Stomach smooth muscle (tissue), 2 donors: ENCODE data around the gene IL23R.

ENCODE experiments used
- H3K27ac ChIP-seq: one replicate; pipeline ENCODE4 v1.7.0; 2013; ENCODE audit warnings: mild to moderate bottlenecking, low read length, inconsistent platforms
- H3K27me3 ChIP-seq, 2 donors: one replicate each; pipeline ENCODE4 v1.7.0; 2013; ENCODE audit warnings: low read length in 2 of 2; ENCODE audit not compliant: insufficient read depth in 2 of 2, control insufficient read depth in 1 of 2
- H3K36me3 ChIP-seq, 2 donors: one replicate each; pipeline ENCODE4 v1.7.0; 2013; ENCODE audit warnings: low read length in 2 of 2; ENCODE audit not compliant: control insufficient read depth in 2 of 2, insufficient read depth in 2 of 2
- H3K4me1 ChIP-seq: one replicate; pipeline ENCODE4 v1.7.0; 2013; ENCODE audit warnings: low read length; ENCODE audit not compliant: control insufficient read depth, insufficient read depth
- H3K4me3 ChIP-seq, 2 donors: one replicate each; pipeline ENCODE4 v1.7.0; 2013; ENCODE audit warnings: low read length in 2 of 2
- H3K9ac ChIP-seq, 2 donors: one replicate each; pipeline ENCODE4 v1.7.0; 2013; ENCODE audit warnings: low read length in 2 of 2, mild to moderate bottlenecking in 1 of 2
- H3K9me3 ChIP-seq, 2 donors: one replicate each; pipeline ENCODE4 v1.7.0; 2013; ENCODE audit warnings: low read length in 2 of 2; ENCODE audit not compliant: control insufficient read depth in 2 of 2
- donor health status: healthy.
- donor health status: Pancreatic carcinoma.

The IL23R gene

DNA sequence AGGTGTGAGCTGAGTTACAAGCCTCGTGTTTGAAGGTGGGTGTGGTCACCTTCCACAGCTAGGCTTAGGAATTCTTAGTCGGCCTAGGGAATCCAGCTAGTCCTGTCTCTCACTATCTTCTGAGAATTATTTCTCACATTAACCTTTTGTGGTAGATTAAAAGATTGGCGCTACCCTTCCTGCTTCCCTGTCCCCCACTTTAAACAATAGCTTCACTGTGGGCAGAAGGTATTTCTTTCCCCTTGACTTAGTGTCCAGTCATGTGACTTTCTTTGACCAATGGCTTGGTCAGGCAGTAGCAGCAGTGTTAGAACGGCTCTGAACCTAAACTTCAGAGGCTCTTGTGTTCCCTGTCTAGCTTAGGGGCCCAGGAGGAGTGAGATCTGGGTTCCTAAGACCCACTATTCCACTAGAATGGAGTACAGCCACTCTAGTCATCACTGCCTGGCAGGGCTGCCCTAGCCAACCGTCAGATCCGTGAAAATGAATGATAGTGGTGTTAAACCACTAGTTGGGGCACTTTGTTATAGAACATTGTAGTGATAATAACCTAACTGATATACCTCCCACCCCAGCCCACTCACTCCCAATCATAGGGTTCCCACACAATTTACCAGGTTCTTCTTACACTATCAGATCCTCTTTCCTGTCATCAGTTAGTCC, 17.6 kb upstream of the IL23R start:
- peak overlapping the region in 1 of 2 donors; percentile 40 for H3K4me3 ChIP-seq
- H3K27me3 ChIP-seq: no peaks in the 10 kb centered on the region
- no peaks in the 10 kb centered on the region for H3K36me3 ChIP-seq
- H3K9me3 ChIP-seq: no peaks in the 10 kb centered on the region
- H3K9ac ChIP-seq: peak overlapping the region in 1 of 2 donors; percentile 29
- no peak overlapping the region for H3K27ac ChIP-seq
- peaks cover 4% of the 10 kb centered on the region for H3K4me1 ChIP-seq

DNA sequence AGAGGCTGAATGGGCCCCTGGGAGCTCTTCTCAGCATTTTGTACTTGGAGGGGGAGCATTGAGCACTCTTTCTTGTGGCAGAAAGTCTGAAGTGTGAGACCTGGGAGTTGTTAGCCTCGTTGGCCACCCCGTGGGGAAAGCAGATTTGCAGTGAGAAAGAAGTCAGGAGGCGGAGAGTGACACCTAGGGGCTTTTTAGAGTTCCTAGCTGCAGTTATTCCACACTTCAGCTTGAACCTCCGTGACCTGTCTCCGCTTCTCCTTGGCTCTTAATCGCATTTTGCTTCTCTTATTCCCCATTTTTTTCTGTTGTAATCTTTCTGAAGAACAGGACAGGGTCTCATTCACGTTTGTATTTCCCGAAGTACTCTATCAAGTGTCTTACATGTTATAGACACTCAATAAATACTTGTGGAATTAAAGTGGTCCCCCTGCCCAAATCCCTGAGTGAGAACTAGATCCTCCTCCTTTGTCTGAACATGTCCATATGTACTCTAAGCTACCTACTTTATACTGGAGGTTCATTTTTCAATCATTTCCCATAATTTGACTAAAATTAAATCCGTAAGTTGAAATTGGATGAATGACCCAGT, 17.0 kb upstream of the IL23R start:
- Histone ChIP-seq H3K4me1 (peaks cover 4% of the 10 kb centered on the region), H3K9ac (no peak overlapping the region), H3K27me3 (no peaks in the 10 kb centered on the region), H3K36me3 (no peaks in the 10 kb centered on the region), H3K9me3 (no peaks in the 10 kb centered on the region), H3K4me3 (peak overlapping the region in 1 of 2 donors; percentile 40), H3K27ac (no peak overlapping the region)

DNA sequence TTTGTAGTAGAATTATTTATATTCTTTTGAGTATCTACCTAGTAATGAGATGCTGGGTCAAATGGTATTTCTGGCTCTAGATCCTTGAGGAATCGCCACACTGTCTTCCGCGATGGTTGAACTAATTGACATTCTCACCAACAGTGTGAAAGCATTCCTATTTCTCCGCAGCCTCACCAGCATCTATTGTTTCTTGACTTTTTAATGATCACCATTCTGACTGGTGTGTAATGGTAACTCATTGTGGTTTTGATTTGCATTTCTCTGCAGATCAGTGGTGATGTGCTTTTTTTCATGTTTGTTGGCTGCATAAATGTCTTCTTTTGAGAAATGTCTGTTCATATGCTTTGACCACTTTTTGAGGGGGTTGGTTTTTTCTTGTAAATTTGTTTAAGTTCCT, 15.3 kb upstream of the IL23R start:
- no peaks in the 10 kb centered on the region for H3K27me3 ChIP-seq
- H3K4me3 ChIP-seq: no peak overlapping the region
- H3K27ac ChIP-seq: no peak overlapping the region
- H3K9me3 ChIP-seq: no peaks in the 10 kb centered on the region
- H3K9ac ChIP-seq: no peak overlapping the region
- peaks cover 4% of the 10 kb centered on the region for H3K4me1 ChIP-seq
- no peaks in the 10 kb centered on the region for H3K36me3 ChIP-seq

DNA sequence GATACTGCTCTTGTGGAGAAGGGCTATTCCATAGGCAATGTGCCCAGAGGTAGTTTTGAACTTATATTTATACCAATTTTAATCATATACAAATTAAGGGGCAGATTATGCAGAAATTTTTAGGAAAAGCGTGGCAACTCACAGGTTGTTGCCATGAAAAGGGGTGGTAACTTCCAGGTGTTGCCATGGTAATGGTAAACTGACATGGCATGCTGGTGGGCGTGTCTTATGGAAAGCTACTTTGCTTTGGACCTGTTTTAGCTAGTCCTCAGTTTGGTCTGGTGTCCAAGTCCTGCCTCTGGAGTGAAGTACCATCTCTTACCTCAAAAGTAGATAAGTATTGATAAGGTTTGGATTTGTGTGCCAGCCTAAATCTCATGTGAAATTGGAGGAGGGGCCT, 7.9 kb upstream of the IL23R start:
- no peaks in the 10 kb centered on the region for H3K9me3 ChIP-seq
- H3K4me1 ChIP-seq: no peaks in the 10 kb centered on the region
- no peak overlapping the region for H3K9ac ChIP-seq
- H3K27ac ChIP-seq: no peak overlapping the region
- peaks cover 0 to 5% of the 10 kb centered on the region in 2 donors for H3K27me3 ChIP-seq
- no peaks in the 10 kb centered on the region for H3K36me3 ChIP-seq
- no peak overlapping the region for H3K4me3 ChIP-seq

DNA sequence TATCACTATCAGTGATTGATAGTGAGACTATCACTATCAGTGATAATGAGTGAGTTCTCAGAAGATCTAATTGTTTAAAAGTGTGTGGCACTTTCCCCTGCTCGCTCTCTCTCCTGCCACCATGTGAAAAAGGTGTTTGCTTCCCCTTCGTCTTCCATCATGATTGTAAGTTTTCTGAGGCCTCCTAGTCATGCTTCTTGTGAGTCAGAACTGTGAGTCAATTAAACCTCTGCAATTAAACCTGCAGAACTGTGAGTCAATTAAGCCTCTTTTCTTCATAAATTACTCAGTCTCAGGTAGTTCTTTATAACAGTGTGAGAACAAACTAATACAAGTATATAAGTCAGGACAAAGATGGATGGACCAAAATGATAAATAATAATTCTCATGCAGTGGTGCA, 7.0 kb upstream of the IL23R start:
- Histone ChIP-seq H3K36me3 (no peaks in the 10 kb centered on the region), H3K4me3 (no peak overlapping the region), H3K9me3 (no peaks in the 10 kb centered on the region), H3K9ac (no peak overlapping the region), H3K4me1 (no peaks in the 10 kb centered on the region), H3K27ac (no peak overlapping the region), H3K27me3 (peaks cover 0 to 5% of the 10 kb centered on the region in 2 donors)

DNA sequence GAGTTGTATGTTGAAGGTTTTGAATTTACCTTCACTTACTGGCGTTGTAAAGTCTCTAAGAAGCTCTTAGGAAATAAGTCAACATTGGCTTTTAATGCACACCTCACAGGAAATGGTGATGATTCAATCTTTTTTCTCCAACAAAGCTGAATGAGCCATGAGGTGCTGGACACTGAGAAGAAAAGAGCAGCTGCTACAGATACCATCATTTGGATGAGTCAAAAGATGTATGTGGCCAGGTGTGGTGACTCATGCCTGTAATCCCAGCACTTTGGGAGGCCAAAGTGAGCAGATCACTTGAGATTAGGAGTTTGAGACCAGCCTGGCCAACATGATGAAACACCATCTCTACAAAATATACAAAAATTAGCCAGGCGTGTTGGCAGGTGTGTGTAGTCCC, 3.3 kb upstream of the IL23R start:
- H3K27ac ChIP-seq: no peak overlapping the region
- no peaks in the 10 kb centered on the region for H3K9me3 ChIP-seq
- peaks cover 0 to 2% of the 10 kb centered on the region in 2 donors for H3K27me3 ChIP-seq
- H3K9ac ChIP-seq: no peak overlapping the region
- no peaks in the 10 kb centered on the region for H3K4me1 ChIP-seq
- no peaks in the 10 kb centered on the region for H3K36me3 ChIP-seq
- H3K4me3 ChIP-seq: no peak overlapping the region

DNA sequence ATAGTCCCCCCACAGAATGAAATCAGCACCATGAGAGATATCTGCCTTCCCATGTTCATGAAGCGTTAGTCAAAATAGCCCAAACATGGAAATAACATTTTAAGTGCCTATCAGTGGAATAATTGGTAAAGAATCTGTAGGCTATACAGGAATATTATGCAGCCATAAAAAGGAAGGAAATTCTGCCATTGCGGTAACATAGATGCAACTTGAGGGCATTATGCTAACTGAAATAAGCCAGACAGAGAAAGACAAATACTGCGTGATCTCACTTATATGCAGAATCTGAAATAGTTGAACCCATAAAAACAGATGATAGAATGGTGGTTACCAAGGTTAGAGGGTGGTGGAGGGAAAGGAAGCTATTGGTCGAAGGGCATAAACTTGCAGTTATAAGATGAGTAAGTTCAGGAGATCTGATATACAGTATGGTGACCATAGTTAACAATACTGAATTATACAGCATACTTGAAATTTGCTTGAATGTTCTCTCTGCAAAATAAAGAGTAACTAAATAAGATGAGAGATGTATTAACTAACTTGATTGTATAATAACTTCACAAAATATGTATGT, 699 bp upstream of the IL23R start:
- Histone ChIP-seq H3K9me3 (no peaks in the 10 kb centered on the region), H3K4me3 (no peak overlapping the region), H3K27ac (no peak overlapping the region), H3K9ac (no peak overlapping the region), H3K4me1 (no peaks in the 10 kb centered on the region), H3K36me3 (no peaks in the 10 kb centered on the region), H3K27me3 (no peaks in the 10 kb centered on the region)

DNA sequence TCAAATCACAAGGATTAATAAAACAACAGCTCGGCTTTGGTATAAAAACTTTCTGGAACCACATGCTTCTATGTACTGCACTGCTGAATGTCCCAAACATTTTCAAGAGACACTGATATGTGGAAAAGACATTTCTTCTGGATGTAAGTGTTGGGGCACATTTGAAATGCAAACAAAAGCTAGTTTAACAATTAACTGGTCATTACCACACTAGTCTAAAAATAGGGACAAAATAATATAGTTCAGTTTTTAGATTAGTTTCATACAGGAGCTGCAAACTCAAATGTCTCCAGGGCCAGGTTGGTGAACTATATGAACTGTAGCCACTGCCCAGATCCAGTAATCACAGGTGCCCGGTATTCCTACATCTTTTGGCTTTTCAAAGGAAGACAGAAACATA, 3.2 kb downstream of the IL23R start:
- Histone ChIP-seq H3K4me1 (no peaks in the 10 kb centered on the region), H3K9me3 (no peaks in the 10 kb centered on the region), H3K4me3 (no peak overlapping the region), H3K9ac (no peak overlapping the region), H3K27me3 (no peaks in the 10 kb centered on the region), H3K27ac (no peak overlapping the region), H3K36me3 (no peaks in the 10 kb centered on the region)

DNA sequence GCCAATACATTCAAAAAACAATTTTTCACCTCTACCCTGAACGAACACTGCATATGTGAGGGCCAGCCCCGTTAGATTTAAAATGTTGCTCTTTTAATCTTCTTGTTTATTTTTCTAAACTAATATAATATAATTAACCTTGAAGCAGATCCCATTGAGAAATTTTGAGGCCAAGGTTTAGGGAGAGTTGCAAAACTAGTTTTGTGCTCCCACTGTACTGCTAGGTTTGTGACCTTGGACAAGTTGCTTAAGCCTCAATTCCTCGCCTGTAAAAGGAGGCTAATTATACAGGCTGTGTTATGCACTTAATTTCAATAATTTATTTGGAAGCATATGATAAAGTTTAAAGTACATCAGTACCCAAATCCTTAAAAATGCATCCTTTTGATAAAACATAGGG, 3.7 kb downstream of the IL23R start:
- Histone ChIP-seq H3K4me1 (no peaks in the 10 kb centered on the region), H3K9me3 (no peaks in the 10 kb centered on the region), H3K9ac (no peak overlapping the region), H3K36me3 (no peaks in the 10 kb centered on the region), H3K27me3 (no peaks in the 10 kb centered on the region), H3K4me3 (no peak overlapping the region), H3K27ac (no peak overlapping the region)

DNA sequence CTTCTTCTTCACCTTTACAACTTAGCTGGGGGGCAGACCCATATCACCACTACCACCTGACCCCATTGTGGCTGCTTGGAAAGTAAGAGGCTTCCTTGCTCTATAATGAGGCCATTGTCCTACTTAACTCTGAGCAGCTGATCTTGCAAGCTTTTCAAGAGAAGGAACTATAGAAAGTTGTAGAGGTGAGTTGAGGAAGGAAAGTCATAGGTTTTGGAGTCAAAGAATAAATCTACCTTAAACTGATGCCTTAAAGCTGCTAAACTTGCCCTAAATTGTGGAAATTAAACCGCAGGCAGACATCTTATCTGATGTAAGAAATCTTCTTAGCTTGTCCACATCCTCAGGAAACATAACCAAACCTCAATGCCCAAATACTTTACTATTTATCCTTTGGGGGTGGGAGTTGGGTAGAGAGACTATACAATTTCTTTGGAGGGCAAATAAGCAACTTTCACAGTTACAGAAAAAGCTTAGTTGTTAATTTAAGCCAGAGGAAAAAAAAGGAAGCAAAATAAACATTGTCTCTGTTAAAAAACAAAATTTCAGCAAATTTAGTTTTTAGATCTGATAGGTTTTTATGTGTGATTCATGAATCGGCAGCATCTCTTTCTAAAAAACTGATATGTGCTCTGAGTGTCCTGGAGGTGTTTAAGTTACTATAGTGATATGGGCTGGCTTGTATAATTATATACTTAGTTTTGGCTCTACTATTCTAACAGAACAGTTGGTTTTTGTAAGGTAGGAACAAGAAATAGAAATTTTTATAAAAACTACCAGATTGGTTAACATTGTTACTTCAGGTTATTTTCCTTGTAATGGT, 4.7 kb downstream of the IL23R start:
- Histone ChIP-seq H3K9me3 (no peaks in the 10 kb centered on the region), H3K9ac (no peak overlapping the region), H3K4me3 (no peak overlapping the region), H3K27ac (no peak overlapping the region), H3K36me3 (no peaks in the 10 kb centered on the region), H3K27me3 (no peaks in the 10 kb centered on the region), H3K4me1 (no peaks in the 10 kb centered on the region)
